Measurements from ENCODE around the gene ILKAP. TPM values are rescaled to one million over a fixed set of nuclear protein-coding genes. Genes with fewer than 3 reads are reported as not detected.

ILKAP gene
- total RNA-seq, 1 donor from 2014 or later: 14.2 TPM

DNA sequence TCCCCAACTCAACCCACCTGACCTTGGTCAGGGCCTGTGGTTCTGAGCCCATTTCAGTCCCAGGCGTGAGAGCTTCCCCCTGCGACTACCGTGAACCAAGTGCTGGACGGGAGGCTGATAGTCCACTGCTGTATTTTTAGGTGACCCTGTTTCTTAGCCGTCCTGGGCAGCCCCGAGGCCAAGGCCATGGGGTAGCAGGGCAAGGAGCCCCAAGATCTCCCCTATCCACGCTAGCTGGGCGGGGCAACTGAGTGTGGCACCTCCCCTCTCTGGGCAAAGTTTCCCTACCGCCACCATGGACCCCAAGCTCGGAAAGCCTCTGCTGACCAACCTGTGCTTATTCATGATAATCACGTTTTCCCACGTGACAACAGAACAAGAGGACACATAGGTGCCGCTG lies 65.6 kb downstream of the ILKAP start:
- no peak for DNase-seq (ENCODE audit: low spot score)

DNA sequence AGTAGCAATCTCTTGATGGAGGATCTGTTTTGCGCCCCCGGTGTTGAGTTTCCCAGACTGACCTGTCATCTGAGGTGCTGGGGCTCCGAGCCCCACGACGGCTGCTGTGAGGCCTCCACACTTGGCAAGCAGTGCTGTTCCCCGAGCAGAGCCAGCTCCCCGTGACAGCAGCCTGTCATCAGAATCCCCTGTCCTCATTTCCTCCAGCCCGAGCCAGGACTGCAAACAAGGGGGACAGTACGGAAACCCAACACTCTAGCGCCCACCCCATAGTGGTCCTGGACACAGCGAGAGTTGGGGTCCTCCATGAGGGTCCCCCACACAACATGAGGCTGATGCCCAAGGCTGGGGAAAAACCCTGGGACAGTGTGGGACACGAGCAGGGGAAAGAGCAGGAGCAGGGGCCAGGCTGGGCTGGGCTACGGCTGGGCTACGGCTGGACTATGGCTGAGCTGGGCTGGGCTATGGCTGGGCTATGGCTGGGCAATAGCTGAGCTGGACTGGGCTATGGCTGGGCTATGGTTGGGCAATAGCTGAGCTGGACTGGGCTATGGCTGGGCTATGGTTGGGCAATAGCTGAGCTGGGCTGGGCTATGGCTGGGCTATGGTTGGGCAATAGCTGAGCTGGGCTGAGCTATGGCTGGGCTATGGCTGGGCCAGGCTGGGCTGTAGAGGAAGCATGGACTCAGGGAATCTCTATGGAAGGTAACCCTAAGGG lies 66.5 kb downstream of the ILKAP start:
- no peak for DNase-seq (ENCODE audit: low spot score)

DNA sequence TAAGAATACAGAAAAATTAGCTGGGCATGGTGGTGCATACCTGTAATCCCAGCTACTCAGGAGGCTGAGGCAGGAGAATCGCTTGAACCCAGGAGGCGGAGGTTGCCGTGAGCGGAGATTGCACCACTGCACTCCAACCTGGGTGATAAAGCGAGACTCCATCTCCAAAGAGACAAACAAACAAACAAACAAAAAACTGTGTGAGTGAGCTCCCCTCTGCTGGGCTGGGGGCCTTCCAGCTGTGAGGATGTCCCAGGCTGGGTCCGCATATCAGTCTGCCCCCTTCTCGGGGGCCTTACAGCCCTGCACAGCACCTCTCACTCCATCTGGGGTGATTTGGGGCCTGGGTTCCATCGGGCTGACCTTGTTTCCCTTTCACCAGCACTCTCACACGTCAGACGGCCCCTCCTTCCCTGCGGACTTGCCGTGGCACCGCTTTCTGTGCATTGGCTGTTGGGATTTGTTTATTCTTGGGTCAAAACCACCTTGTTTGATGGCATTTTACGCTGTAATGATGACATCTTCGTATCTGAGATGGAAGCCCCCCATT lies 67.8 kb downstream of the ILKAP start:
- no peak for DNase-seq (ENCODE audit: low spot score)

DNA sequence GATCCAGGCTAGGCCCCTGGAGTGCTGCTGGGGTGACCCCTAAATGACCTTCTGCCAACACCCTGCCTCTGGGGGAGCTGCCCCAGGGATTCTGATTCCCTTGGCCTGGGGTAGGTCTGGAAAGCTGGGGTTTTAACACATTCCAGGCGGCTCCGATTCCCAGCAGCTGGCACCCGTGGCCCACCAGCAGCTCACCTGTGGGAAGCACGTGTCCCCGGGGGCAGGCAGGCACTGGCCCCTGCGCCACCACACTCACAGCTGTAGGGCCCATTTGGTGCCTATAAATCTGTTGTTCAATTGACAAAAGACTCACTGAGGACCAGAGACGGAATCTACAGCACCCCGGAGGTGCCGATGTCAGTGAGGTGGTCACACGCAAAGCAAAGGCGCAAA lies 69.1 kb downstream of the ILKAP start:
- no peak for DNase-seq (ENCODE audit: low spot score)

DNA sequence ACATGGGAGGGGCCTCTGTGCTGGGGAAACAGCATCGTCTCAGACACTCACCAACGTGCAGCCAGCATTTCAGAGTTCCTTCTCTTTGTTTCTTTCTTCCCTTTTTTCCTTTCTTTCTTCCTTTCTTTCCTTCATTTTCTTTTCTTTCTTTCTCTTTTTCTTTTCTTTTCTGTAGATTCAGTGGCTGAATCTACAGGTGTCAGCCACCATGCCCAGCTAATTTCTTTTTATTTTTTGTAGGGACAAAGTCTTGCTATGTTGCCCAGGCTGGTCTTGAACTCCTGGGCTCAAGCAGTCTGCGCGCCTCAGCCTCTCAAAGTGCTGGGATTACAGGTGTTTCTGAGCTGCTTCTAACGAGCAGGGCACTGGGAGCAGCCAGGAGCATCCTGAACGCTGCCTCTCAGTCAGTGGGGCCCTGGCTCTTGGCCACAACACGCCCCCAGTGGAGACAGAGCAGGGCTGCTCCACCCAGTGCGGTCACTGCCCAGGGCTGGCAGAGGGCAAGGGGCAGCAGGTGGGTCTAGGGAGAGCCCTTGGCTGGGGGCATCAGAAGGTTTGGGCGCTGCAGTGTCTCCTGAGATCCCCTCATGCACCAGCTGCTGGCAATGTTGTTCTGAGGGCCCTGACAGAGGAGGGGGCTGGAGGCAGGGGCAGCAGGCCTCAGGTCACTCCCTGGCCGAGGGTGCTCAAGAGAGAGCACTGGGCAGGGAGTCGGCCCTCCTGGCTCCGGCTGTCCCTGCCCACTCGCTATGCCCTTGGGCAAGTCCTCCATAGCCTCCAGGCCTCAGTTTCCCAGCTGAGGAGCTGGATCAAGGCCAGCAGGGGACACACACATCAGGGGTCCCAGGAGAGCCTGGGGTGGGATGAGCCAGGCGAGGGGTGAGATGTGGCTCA lies 69.7 kb downstream of the ILKAP start:
- DNase-seq (ENCODE audit: low spot score): no peak

DNA sequence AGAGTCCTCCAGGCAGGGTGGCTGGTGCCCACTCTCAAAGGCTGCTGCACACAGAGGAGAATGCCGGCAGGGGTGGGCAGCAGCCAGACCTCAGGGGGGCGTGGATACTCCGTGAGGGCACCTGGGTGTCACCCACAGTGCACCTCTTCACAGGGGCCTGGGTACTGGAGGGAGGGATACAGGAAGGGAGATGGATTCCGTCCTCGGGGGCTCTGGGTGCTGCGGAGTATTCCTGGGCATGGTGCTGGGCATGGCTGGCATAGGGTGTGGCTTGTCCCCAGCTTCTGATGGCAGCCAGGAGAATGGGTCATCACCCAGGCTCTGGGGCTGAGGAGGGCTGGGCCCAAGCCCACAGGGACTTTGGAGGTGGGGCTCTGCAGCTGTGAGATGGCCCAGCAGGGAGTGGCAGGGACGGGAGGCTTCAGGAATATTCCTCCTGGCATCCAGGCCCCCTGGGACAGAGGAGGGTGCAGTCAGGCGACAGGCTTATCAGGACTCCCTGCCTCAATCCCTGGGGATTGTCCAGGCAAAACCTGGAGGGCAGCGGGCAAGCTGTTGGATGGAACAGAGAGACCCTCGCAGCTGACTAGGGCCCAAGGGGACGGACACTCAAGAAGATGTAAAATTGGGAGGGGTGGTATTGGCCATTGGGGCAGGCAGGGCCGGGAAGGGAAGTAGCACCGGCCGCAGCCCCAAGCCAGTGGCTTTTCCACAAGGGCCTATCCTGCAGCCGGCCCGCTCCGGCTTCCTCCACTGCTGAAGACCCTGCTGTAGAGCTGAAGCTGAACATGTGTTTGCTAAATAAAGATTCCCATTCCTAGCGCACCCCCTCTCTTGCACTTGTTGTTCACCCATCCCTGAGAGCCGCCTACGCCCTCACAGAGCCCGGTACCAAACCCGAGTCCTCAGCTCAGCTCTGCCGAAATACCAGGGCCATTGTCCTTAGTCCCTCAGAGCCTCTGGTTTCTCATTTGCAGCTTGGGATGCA lies 70.7 kb downstream of the ILKAP start:
- no peak for DNase-seq (ENCODE audit: low spot score)

DNA sequence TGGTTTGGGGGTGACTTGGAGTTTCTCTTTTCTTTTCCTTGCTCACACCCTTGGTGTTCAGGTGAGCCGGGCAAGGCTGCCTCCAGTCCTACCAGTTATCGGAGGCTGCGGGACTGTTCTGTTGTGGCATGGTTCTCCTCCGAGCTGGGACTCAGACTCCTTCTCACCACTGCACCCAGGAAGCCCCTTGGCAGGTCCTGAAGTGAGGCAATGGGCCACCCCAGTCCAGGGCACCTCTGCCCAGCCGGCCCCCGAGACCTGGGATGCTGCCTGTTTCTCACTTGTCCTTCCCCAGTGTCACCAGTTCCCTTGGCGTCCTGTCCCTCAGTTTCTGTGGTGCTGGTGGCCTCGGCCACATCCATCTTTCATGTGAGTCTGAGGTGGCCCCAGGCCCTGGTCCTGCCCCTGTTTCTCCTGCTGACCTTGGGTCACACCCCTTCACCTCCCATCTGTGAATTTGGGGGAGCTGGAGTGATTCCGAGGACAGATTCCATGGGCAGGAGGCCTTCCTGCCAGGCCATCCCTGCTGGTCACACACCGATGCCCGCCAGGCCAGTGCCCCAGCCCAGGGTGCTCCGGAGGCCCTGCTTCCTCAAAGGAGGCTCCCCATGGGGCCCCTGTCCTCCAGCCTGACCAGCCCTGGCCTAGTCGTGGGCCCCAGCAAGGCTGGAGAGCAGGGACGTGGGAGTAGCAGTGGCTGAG lies 71.6 kb downstream of the ILKAP start:
- no peak for DNase-seq (ENCODE audit: low spot score)

DNA sequence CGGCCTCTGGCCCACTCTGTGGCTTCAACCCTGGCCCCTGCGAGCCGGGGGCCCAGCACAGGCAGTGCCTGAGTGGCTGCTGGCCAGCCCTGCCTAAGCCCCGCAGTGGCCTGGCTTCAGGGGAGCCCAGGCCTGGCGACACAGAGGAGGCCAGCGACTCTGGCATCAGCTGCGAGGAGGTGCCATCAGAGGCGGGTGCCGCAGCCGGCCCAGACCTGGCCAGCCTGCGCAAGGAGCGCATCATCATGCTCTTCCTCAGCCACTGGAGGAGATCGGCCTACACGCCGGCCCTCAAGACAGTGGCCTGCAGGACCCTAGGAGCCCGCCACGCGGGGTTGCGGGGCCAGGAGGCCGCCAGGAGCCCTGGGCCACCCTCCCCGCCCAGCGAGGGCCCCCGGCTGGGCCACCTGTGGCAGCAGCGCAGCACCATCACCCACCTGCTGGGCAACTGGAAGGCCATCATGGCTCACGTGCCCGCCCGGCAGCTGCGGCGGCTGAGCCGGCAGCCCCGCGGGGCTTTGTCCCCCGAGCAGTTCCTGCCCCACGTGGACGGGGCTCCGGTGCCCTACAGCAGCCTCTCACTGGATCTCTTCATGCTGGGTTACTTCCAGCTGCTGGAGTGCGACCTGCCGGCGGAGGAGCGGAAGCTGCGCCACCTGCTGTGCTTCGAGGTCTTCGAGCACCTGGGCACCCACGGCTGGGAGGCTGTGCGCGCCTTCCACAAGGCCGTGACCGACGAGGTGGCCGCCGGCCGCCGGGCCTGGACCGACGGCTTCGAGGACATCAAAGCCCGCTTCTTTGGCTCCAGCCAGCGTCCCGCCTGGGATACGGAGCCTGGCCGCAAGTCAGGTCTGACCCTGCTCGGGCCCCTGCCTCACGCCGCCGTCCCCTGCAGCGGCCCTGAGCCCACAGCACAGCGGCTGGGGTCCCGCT lies 72.5 kb downstream of the ILKAP start:
- DNase-seq (ENCODE audit: low spot score): no peak

DNA sequence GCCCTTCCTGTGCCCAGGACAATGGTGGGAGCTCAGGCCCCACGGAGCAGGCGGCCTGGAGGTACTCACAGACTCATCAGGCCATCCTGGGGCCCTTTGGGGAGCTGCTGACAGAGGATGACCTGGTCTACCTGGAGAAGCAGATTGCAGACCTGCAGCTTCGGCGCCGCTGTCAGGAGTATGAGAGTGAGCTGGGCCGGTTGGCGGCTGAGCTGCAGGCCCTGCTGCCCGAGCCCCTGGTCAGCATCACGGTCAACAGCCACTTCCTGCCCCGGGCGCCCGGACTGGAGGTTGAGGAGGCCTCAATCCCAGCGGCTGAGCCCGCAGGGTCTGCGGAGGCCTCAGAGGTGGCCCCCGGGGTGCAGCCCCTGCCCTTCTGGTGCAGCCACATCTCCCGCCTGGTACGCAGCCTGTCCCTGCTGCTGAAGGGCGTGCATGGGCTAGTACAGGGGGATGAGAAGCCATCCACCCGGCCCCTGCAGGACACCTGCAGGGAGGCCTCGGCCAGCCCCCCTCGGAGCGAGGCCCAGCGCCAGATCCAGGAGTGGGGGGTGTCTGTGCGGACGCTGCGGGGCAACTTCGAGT lies 73.3 kb downstream of the ILKAP start:
- no peak for DNase-seq (ENCODE audit: low spot score)

DNA sequence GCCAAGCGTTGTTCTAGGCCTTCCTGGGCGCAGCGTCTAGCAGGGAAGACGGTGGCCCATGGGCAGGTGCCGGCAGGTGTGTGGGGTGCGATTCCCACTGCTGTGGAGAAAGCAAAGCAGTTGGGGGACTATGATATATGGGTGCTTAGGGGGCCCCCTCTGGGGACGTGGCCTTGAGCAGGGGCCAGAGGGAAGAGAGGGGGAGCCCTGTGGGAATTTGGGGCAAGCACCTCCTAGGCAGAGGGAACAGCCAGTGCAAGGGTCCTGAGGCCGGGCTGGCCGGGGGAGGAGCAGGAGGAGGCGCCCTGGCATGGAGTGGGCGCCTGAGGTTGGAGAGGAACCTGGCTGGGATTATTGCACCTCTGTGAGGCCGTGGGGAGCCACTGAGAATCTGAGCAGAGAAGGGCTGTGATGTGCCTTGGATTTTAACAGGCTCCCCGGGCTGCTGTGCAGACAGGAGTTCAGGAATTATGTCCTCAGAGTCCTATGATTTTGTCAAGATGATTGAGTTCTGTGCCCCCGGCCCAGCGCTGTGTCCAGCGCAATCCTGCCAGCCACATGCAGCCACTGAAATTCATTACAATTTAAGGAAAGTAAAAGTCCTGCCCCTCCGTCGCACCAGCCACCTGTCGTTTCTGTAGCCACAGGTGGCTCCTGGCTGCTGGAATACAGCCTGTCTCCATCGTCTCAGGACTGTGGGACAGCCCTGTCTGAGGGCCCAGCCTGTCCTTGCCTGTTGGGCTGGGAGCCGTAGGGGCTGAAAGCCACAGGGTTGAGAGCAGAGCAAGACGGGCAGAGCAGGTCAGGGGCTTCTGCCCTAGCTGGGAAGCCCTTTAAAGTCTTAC lies 74.1 kb downstream of the ILKAP start:
- no peak for DNase-seq (ENCODE audit: low spot score)

DNA sequence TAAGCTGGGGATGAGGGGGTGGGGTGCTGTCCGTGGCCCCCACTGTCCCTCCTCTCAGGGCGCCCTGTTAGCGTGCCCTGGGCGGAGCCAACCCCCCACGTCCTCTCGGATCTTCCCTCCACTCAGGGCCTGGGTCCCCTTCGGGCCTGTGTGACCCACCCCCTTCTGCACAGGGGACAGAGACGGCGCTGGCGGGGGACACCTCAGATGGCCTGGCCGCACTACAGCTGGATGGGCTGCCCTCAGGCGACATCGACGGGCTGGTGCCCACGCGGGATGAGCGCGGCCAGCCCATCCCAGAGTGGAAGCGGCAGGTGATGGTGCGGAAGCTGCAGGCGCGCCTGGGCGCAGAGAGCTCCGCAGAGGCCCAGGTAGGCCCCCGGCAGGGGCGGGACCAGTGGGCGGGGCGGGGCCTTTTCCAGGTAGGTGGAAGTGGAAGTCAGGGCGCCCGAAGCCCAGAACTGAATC lies 74.9 kb downstream of the ILKAP start:
- no peak for DNase-seq (ENCODE audit: low spot score)

DNA sequence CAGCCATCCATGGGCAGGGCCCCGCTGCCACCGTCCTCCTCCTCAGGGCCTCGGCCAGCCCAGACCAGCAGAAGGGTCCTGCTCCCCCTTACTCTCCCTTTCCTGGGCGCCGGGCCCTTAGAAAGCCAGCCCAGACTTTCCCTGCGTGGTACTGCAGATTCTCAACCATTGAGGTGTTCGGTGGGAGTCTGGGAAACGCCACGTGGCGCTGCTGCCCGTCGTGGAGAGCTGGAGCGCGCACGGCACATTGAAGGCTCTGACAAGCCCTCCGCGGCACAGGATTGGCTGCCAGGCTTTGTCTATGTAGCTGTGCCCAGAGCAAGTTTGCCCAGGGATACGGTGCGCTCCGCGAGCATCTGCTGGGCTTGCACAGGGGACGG lies 75.4 kb downstream of the ILKAP start:
- no peak for DNase-seq (ENCODE audit: low spot score)

DNA sequence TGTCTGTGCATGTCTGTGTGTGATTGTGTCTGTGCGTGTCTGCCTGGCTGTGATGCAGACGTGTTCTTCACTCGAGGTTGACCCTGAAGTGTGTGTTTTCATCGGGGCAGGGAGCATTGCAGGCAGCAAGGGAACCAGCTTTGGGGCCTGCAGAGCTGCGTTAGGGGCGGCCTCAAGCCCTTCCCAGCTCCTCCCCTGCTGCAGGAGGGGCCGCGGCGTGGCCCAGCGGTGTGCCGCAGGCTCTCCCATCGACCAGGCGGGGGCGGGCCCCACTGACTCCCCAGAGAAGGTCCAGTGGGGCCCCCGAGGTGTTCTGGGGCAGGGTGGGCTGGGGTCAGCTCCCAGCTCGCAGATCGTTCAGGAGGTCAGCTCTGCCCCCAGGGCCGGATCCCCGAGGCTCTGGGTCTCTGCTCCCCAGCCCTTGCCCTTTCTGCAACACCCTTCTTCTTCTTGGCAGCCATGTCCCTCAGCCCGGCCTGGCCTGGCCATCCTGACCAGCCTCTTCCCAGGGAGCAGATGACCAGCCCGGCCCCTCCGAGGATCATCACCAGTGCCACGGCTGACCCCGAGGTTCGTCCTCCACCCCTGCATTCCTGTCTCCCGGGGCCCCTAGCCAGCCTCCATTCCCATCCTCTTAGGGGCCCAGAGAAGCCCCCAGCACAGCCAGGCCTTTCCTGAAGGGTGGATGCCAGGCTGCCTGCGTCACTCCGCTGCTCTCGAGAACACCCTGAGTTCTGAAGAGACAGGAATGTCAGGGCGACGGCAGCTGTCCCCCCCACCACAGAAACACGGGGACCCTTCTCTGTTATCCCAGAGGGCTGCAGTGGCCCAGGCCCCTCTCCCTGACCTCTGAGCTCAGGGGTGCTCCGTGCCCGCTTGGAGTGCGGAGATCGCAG lies 76.1 kb downstream of the ILKAP start:
- DNase-seq (ENCODE audit: low spot score): peak; percentile 89

DNA sequence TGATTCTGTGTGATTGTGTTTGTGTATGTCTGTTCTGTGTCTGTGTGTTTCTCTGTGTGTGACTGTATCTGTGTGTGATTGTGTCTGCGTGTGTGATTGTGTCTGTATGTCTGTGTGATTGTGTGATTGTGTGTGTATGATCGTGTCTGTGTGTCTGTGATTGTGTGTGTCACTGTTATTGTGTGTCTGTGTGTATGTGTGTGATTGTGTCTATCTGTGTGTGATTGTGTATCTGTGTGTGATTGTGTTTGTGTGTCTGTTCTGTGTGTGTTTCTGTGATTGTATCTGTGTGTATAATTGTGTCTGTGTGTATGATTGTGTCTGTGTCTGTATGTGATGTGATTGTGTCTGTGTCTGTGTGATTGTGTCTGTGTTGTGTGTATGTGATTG lies 76.7 kb downstream of the ILKAP start:
- DNase-seq (ENCODE audit: low spot score): no peak

DNA sequence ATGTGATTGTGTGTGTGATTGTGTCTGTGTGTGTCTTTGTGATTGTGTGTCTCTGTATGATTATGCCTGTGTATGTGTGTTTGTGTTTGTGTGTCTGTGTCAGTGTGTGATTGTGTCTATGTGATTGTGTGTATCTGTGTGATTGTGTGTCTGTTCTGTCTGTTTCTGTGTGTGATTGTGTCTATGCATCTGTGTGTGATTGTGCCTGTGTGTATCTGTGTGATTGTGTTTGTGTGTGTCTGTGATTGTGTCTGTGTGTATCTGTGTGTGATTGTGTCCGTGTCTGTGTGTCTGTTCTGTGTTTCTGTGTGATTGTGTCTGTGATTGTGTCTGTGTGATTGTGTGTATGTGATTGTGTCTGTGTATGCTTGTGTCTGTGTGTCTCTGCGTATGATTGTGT lies 77.2 kb downstream of the ILKAP start:
- DNase-seq (ENCODE audit: low spot score): no peak

DNA sequence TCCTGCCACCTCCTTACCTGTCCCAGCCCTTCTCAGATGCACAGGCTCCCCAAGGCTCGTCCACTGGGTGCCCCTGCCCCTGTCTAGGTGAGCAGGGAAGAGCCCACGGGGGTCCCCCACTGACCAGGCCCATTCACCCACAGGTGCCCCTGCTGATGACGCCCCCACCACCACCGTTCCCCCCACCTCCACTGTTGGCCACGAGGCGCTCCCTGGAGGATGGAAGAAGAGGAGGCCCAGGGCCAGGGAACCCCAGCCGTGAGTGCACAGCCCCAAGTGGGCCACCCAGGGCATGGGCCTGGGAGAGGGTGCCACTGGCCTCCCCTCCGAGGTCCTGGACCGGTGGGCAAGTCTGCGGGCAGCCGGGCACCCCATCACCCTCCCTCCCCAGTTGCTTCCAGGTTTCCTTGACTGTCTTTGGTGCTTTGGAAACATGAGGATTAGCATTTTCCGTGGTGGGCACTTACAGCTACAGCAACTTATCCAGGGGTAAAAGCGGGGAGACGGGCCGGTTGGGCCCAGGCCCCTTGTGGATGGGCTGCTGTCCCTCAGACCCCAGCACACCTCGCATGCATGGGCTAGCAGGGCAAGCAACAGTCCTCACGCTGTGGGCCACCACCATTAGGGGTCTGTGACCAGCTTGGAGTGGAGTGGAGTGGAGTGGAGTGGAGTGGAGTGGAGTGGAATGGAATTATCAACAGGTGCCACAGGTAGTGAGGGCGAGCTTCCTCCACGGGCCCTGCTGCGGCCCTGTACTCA lies 78.2 kb downstream of the ILKAP start:
- DNase-seq (ENCODE audit: low spot score): no peak
